K562 (cell line): ENCODE data around the gene BID. TPM values are rescaled to one million over a fixed set of nuclear protein-coding genes. Genes with fewer than 3 reads are reported as not detected.

Experiments used
- ATAC-seq: fragments of 200-7000 bp; cut with Tn5 transposase; 3 replicates; pipeline ENCODE4 v1.9.1; 2020; ENCODE audit warnings: moderate library complexity
- BruUV-seq: library from RNA; stranded (reverse); fragments of 400-500 nt; replicated peaks from 2 replicates; lab custom pipeline; 2021; lab: Mats Ljungman, UMichigan
- CTCF ChIA-PET: fragments of 300-600 bp; formaldehyde crosslinking; extraction: SDS; loops from one replicate; lab custom pipeline; 2021; ENCODE audit warnings: low intra/inter-chr PET ratio; lab: Yijun Ruan, JAX
- POLR2A ChIA-PET: fragments of 300-600, 350-650 bp; sonication (Branson Sonifier 250); formaldehyde crosslinking; extraction: SDS; loops from one replicate; lab custom pipeline; 2021; ENCODE audit warnings: antibody characterized with exemption, inconsistent platforms; lab: Yijun Ruan, JAX
- DNase-seq, 4 experiments: peaks; one replicate each; pipeline versions ENCODE4 v3.0.0 to v3.0.0-alpha.2; 2011 to 2018; ENCODE audit warnings: low spot score in 3 of 4, mixed read lengths in 3 of 4; ENCODE audit errors: extremely low read depth in 1 of 4
- FAIRE-seq: peaks from 2 replicates; lab custom pipeline; 2011; peaks lifted over from hg19 to GRCh38; lab: Jason Lieb, UNC
- H2AFZ ChIP-seq: 2 replicates; pipeline ENCODE4 v1.6.0; 2011; ENCODE audit warnings: low read depth, low read length, control low read depth, inconsistent platforms
- H3K27ac ChIP-seq: fragments of 200-600 bp; 3 replicates; pipeline ENCODE4 v1.8.0; 2011; ENCODE audit warnings: low read depth, mild to moderate bottlenecking, control low read depth, inconsistent platforms, low read length, moderate library complexity, mixed read lengths; ENCODE audit errors: extremely low read depth
- H3K27me3 ChIP-seq, 2 experiments: fragments of 300-600 bp in 1 of 2; 2 replicates in 1 of 2; 3 replicates in 1 of 2; pipeline versions ENCODE4 v1.6.0 to v1.8.0; 2011; ENCODE audit warnings: inconsistent platforms in 2 of 2, low read length in 2 of 2, mild to moderate bottlenecking in 1 of 2, mixed read lengths in 1 of 2, moderate library complexity in 1 of 2; ENCODE audit not compliant: control insufficient read depth in 2 of 2, insufficient read depth in 2 of 2
- H3K36me3 ChIP-seq: fragments of 300-600 bp; 3 replicates; pipeline ENCODE4 v1.8.0; 2011; ENCODE audit warnings: mild to moderate bottlenecking, low read length, inconsistent platforms; ENCODE audit not compliant: control insufficient read depth, insufficient read depth
- H3K4me1 ChIP-seq, 2 experiments: fragments of 200-600 bp in 1 of 2; replicated peaks in 1 of 2; 2 replicates in 1 of 2; 3 replicates in 1 of 2; pipeline versions ENCODE4 v1.5.1 to v1.8.0; 2011; ENCODE audit warnings: inconsistent platforms in 2 of 2, low read length in 2 of 2, mild to moderate bottlenecking in 1 of 2, mixed read lengths in 1 of 2, moderate library complexity in 1 of 2; ENCODE audit not compliant: control insufficient read depth in 2 of 2, insufficient read depth in 2 of 2
- H3K4me2 ChIP-seq: 2 replicates; pipeline ENCODE4 v1.6.1; 2011; ENCODE audit warnings: low read length, control low read depth, inconsistent platforms, mixed read lengths; ENCODE audit not compliant: insufficient read depth
- H3K4me3 ChIP-seq: fragments of 200-600 bp; sonication (generic), shearing (Covaris generic); 2 replicates; pipeline ENCODE4 v1.5.1; 2016; ENCODE audit warnings: control low read depth, inconsistent platforms
- H3K79me2 ChIP-seq: fragments of 200-600 bp; 3 replicates; pipeline ENCODE4 v1.8.0; 2011; ENCODE audit warnings: low read length, inconsistent platforms; ENCODE audit not compliant: control insufficient read depth, insufficient read depth
- H3K9ac ChIP-seq, 2 experiments: 2 replicates each; pipeline versions ENCODE4 v1.6.0 to v1.6.1; 2011; ENCODE audit warnings: low read depth in 2 of 2, low read length in 2 of 2, control low read depth in 1 of 2, inconsistent platforms in 1 of 2, mild to moderate bottlenecking in 1 of 2, mixed read lengths in 1 of 2; ENCODE audit not compliant: insufficient read depth in 1 of 2
- H3K9me1 ChIP-seq: one replicate; pipeline ENCODE4 v1.6.0; 2011; ENCODE audit warnings: inconsistent platforms, mild to moderate bottlenecking, low read length, moderate library complexity; ENCODE audit not compliant: control insufficient read depth, insufficient read depth
- H3K9me3 ChIP-seq: replicated peaks from 2 replicates; pipeline ENCODE4 v1.5.1; 2011; ENCODE audit warnings: low read depth, low read length, inconsistent platforms; ENCODE audit not compliant: control insufficient read depth, insufficient read depth
- H4K20me1 ChIP-seq: replicated peaks from 2 replicates; pipeline ENCODE4 v1.6.1; 2011; ENCODE audit warnings: low read length, inconsistent platforms, mixed read lengths; ENCODE audit not compliant: control insufficient read depth, insufficient read depth
- GABPB2 ChIP-seq: fragments of 250-450 bp; sonication (Bioruptor Pico); conservative IDR thresholded peaks from 2 replicates; pipeline ENCODE4 v1.5.1; 2021; ENCODE audit warnings: mild to moderate bottlenecking
- MCM3 ChIP-seq: fragments of 450-650 bp; IDR thresholded peaks from 2 replicates; pipeline ENCODE4 v1.6.1; 2016
- NCOA1 ChIP-seq: fragments of 450-650 bp; IDR thresholded peaks from 2 replicates; pipeline ENCODE4 v1.6.1; 2016; ENCODE audit warnings: low read depth
- SMARCA4 ChIP-seq: fragments of 450-650 bp; IDR thresholded peaks from 2 replicates; pipeline ENCODE4 v1.6.1; 2016
- SNRNP70 ChIP-seq: fragments of 200-400 bp; formaldehyde crosslinking; optimal IDR thresholded peaks from 2 replicates; pipeline ENCODE3; 2017; ENCODE audit warnings: low read depth, low read length
- ZBTB8A ChIP-seq: fragments of 450-650 bp; IDR thresholded peaks from 2 replicates; pipeline ENCODE4 v1.6.1; 2018; ENCODE audit warnings: mild to moderate bottlenecking, moderate library complexity; ENCODE audit not compliant: partially characterized antibody
- ZNF124 ChIP-seq: sonication (generic); formaldehyde crosslinking; IDR thresholded peaks from 2 replicates; pipeline ENCODE4 v1.8.1; 2022; ENCODE audit warnings: missing genetic modification reagents
- ZNF384 ChIP-seq: IDR thresholded peaks from 2 replicates; pipeline ENCODE4 v1.6.1; 2012; ENCODE audit warnings: low read depth, low read length, improper control_type of control experiment
- WGBS: fragments of 100-300 bp; shearing (Covaris generic); methylation state at CpG from one replicate; pipeline ENCODE4 v1.1.6; 2016; ENCODE audit warnings: low coverage, mixed read lengths; ENCODE audit not compliant: insufficient coverage; ENCODE audit errors: missing lambda C conversion rate; 5-methylcytosine and 5-hydroxymethylcytosine counted together
- in situ Hi-C: fragments of 300-500 bp; cut with MboI; formaldehyde crosslinking; loops from 4 replicates; pipeline ENCODE4 v1.15.0; 2018; ENCODE audit warnings: inconsistent platforms, mixed read lengths
- intact Hi-C: fragments of 100-400 bp; cut with micrococcal nuclease; formaldehyde crosslinking; loops from 2 replicates; pipeline ENCODE4 v1.14.2; 2022
- polyA plus RNA-seq, 8 experiments: library from polyadenylated mRNA; depleted of rRNA in 4 of 8; stranded (reverse) in 5 of 8; unstranded in 3 of 8; fragments of >200 nt; fragmentation: Nextera tagmentation in 2 of 8; fragmentation: Illumina TruSeq in 1 of 8; extraction: Ambion mirVana in 2 of 8; extraction: Trizol in 1 of 8; gene quantifications; 2 replicates each; pipeline versions ENCODE4 v1.2.1 to v1.2.3, GENCODE V29; 2011 to 2014; ENCODE audit warnings: inconsistent platforms in 1 of 8, missing spikeins in 1 of 8
- total RNA-seq, 7 experiments: library from RNA; depleted of rRNA in 6 of 7; stranded (reverse); fragments of >200 nt in 6 of 7; fragmentation: Illumina TruSeq in 2 of 7; extraction: Trizol in 2 of 7; gene quantifications; 2 replicates each; pipeline versions ENCODE4 v1.2.1 to v1.2.3, GENCODE V29; 2011 to 2021; ENCODE audit warnings: low replicate concordance in 1 of 7
- TF ChIP-seq, protein P1 (sequence below): fragments of 250-450 bp; sonication (Bioruptor Pico); IDR thresholded peaks from 2 replicates; pipeline ENCODE4 v1.5.0; 2021
- TF ChIP-seq, protein P2 (sequence below): sonication (generic); formaldehyde crosslinking; IDR thresholded peaks from 2 replicates; pipeline ENCODE4 v1.8.0; 2022; ENCODE audit warnings: mild to moderate bottlenecking, missing genetic modification reagents
- TF ChIP-seq, protein P3 (sequence below): fragments of 150-350 bp; IDR thresholded peaks from 2 replicates; pipeline ENCODE4 v1.6.1; 2014; ENCODE audit warnings: low read depth, mild to moderate bottlenecking, low read length, borderline replicate concordance
- TF ChIP-seq, protein P4 (sequence below): sonication (generic); formaldehyde crosslinking; IDR thresholded peaks from 2 replicates; pipeline ENCODE4 v1.8.1; 2023; ENCODE audit warnings: mild to moderate bottlenecking, missing genetic modification reagents, moderate library complexity

BID gene
- total and polyA plus RNA-seq, 9 of the 15 experiments (the other 6 are each of a cell fraction or from before 2014, with no cell fraction given) = 5.2 to 209 (median 63.7) TPM

DNA sequence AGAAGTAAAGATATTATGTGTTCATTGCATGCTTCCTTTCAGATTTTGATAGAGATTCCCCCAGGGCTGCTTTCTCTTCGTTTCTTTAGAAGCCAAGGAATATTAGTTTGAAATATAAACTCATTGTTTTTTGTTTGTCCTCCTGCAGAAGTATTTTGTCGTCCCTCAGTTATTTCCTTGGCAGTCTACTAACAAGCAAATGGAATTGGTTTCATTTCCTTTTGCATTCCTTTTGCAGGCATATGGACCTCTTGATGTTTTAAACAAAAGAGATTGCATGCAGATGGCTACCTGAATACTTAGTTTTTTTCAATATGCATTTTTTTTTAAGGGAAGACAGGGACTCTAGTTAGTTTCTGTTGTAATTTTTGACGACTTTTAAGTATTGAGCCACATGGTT lies 73.5 kb downstream of the BID start:
- 35% methylated on average over 3 of the region's 3 CpGs for WGBS
- no peak for ATAC-seq

More for the DNA sequence above, 73.5 kb downstream of the BID start:
- Histone ChIP-seq H3K9ac (no peak overlapping the region), H3K27ac (no peak overlapping the region), H4K20me1 (no peaks in the 10 kb centered on the region), H3K79me2 (no peaks in the 10 kb centered on the region), H3K4me2 (no peak overlapping the region), H3K4me1 (no peaks in the 10 kb centered on the region), H3K9me3 (no peaks in the 10 kb centered on the region), H3K9me1 (no peaks in the 10 kb centered on the region), H2AFZ (no peak overlapping the region), H3K36me3 (peaks cover 46% of the 10 kb centered on the region; the same call in 2 of the 3 replicates), H3K27me3 (no peaks in the 10 kb centered on the region), H3K4me3 (no peak overlapping the region)
- TF ChIP-seq ZNF124 (CRISPR knock-in tag) (no peak), MCM3 (no peak), SNRNP70 (no peak), SMARCA4 (no peak), GABPB2 (no peak), ZBTB8A (no peak), NCOA1 (no peak), ZNF384 (no peak)
- TF ChIP-seq, protein P1, sequence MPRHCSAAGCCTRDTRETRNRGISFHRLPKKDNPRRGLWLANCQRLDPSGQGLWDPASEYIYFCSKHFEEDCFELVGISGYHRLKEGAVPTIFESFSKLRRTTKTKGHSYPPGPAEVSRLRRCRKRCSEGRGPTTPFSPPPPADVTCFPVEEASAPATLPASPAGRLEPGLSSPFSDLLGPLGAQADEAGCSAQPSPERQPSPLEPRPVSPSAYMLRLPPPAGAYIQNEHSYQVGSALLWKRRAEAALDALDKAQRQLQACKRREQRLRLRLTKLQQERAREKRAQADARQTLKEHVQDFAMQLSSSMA (CRISPR knock-in tag) = no peak
- TF ChIP-seq, protein P2, sequence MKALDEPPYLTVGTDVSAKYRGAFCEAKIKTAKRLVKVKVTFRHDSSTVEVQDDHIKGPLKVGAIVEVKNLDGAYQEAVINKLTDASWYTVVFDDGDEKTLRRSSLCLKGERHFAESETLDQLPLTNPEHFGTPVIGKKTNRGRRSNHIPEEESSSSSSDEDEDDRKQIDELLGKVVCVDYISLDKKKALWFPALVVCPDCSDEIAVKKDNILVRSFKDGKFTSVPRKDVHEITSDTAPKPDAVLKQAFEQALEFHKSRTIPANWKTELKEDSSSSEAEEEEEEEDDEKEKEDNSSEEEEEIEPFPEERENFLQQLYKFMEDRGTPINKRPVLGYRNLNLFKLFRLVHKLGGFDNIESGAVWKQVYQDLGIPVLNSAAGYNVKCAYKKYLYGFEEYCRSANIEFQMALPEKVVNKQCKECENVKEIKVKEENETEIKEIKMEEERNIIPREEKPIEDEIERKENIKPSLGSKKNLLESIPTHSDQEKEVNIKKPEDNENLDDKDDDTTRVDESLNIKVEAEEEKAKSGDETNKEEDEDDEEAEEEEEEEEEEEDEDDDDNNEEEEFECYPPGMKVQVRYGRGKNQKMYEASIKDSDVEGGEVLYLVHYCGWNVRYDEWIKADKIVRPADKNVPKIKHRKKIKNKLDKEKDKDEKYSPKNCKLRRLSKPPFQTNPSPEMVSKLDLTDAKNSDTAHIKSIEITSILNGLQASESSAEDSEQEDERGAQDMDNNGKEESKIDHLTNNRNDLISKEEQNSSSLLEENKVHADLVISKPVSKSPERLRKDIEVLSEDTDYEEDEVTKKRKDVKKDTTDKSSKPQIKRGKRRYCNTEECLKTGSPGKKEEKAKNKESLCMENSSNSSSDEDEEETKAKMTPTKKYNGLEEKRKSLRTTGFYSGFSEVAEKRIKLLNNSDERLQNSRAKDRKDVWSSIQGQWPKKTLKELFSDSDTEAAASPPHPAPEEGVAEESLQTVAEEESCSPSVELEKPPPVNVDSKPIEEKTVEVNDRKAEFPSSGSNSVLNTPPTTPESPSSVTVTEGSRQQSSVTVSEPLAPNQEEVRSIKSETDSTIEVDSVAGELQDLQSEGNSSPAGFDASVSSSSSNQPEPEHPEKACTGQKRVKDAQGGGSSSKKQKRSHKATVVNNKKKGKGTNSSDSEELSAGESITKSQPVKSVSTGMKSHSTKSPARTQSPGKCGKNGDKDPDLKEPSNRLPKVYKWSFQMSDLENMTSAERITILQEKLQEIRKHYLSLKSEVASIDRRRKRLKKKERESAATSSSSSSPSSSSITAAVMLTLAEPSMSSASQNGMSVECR (CRISPR knock-in tag) = no peak
- TF ChIP-seq, protein P3, sequence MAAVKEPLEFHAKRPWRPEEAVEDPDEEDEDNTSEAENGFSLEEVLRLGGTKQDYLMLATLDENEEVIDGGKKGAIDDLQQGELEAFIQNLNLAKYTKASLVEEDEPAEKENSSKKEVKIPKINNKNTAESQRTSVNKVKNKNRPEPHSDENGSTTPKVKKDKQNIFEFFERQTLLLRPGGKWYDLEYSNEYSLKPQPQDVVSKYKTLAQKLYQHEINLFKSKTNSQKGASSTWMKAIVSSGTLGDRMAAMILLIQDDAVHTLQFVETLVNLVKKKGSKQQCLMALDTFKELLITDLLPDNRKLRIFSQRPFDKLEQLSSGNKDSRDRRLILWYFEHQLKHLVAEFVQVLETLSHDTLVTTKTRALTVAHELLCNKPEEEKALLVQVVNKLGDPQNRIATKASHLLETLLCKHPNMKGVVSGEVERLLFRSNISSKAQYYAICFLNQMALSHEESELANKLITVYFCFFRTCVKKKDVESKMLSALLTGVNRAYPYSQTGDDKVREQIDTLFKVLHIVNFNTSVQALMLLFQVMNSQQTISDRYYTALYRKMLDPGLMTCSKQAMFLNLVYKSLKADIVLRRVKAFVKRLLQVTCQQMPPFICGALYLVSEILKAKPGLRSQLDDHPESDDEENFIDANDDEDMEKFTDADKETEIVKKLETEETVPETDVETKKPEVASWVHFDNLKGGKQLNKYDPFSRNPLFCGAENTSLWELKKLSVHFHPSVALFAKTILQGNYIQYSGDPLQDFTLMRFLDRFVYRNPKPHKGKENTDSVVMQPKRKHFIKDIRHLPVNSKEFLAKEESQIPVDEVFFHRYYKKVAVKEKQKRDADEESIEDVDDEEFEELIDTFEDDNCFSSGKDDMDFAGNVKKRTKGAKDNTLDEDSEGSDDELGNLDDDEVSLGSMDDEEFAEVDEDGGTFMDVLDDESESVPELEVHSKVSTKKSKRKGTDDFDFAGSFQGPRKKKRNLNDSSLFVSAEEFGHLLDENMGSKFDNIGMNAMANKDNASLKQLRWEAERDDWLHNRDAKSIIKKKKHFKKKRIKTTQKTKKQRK = no peak
- TF ChIP-seq, protein P4, sequence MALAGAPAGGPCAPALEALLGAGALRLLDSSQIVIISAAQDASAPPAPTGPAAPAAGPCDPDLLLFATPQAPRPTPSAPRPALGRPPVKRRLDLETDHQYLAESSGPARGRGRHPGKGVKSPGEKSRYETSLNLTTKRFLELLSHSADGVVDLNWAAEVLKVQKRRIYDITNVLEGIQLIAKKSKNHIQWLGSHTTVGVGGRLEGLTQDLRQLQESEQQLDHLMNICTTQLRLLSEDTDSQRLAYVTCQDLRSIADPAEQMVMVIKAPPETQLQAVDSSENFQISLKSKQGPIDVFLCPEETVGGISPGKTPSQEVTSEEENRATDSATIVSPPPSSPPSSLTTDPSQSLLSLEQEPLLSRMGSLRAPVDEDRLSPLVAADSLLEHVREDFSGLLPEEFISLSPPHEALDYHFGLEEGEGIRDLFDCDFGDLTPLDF = no peak
- in situ Hi-C loops (no loop called here), intact Hi-C loops (no loop called here)
- ChIA-PET CTCF (no interaction called here), POLR2A (interaction anchor here (1.5 kb wide), 1 partner anchor 9 kb away, joined by 3 read pairs; no protein-coding TSS in a partner anchor)
- FAIRE-seq = no peak
- no peak for DNase-seq
- no TSS peak for BruUV-seq
